Measurements from ENCODE around the gene CUBN.

CUBN gene

DNA sequence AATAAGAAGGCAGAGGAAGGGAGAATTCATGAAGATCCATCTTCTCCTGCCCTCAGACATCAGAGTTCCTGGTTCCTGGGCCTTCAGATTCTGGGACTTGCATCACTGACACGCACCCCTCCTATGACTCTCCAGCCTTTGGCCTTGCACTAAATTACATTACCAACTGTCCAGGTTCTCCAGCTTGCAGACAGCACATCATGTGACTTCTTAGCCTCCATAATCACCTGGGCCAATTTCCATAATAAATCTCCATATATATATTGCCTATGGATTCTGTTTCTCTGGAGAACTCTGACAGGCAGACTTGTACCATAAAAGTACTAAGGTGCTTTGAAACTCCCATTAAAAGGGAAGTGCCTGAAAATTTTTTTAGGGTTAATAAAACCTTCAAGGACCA is 335.6 kb downstream of the CUBN start:
- TF ChIP-seq ZNF274 (IDR thresholded peaks at IDR 0.05; ENCODE audit: low read depth, low read length), result no peak
- no peak overlapping the region for H3K4me3 ChIP-seq (ENCODE audit: low read length)

DNA sequence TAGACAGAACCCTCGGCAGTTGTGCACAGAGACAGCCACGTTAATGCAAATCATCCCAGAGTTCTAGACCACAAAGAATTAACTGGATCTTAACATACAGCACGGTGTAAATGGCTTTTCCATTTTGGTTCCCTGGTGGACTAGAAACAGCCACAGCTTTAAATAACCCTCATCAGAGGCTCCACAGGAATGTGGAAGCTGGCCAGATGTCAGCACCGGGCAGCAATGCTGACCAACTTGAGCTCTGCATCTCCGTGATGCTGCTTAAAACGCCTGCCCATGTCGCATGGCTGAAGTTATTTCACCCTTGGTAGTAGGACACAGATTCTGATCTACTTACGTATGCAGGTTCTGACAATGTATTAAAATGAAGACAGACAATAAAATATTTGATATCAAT is 336.9 kb downstream of the CUBN start:
- TF ChIP-seq ZNF274 (IDR thresholded peaks at IDR 0.05; ENCODE audit: low read depth, low read length), result no peak

DNA sequence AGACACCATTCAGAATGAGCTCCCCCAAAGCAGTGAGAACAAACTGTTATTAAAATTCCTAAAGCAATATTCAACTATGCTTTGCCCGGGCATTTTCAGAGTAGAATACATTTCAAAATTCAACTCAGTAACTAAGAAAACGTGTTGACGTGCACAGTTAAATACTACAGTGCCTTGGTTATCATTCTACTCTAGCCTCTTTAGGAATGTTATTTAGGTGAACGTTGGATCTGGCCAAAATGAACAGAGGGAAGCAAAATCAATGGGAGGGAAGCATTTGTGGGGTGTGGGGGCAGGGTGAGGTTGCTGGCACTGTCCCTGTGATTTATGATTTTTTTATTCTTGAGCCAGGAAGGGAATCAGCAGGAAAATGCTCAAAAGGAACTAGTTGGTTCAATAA is 339.8 kb downstream of the CUBN start:
- no peak for TF ChIP-seq ZNF274 (IDR thresholded peaks at IDR 0.05; ENCODE audit: low read depth, low read length)

More for the DNA sequence above, 336.9 kb downstream of the CUBN start:
- no peak overlapping the region for H3K4me3 ChIP-seq (ENCODE audit: low read length)

GRCh38 chr10:16789261-16789660 is 340.4 kb downstream of the CUBN start:
- no peak overlapping the region for H3K4me3 ChIP-seq (ENCODE audit: low read length)
- TF ChIP-seq ZNF274 (IDR thresholded peaks at IDR 0.05; ENCODE audit: low read depth, low read length), result no peak

More for the DNA sequence above, 339.8 kb downstream of the CUBN start:
- H3K4me3 ChIP-seq (ENCODE audit: low read length), result no peak overlapping the region

DNA sequence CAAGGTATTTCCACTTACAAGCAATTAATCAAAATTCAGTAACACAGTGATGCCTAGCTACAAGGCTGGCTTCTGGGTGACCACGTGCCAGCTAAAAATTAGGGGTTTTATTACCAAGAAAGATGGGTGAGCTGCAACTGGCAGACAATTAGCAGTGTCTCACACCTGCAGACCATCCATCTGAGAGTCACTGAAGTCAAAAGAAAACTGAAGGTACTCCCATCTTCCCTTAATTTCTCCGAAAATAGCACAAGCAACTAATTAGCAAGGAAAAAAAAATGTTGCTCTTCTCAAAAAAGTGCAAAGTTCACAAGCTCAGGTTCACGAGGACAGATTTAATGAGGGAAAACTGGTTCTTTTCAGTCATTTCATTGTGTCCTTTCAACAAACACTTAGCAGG is 340.8 kb downstream of the CUBN start:
- no peak for TF ChIP-seq ZNF274 (IDR thresholded peaks at IDR 0.05; ENCODE audit: low read depth, low read length)

DNA sequence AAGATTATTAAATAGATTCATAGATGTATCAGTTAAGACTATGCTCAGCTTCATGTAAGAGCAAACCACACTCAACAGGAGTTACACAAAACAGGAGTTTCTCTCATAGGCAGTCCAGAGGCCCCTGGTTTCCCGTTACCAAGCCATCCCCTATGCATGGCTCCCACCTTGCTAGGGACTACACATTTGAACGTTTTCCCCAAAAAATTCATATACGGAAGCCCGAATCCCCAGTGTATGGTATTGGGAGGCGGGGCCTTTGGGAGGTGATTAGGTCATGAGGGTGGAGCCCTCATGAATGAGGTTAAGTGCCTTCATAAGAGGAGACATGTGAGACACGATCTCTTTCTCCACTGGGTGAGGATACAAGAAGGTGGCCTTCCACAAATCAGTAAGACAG is 341.5 kb downstream of the CUBN start:
- no peak overlapping the region; the same call in 1 of the 2 replicates for H3K4me3 ChIP-seq (ENCODE audit: low read length)
- no peak for TF ChIP-seq ZNF274 (IDR thresholded peaks at IDR 0.05; ENCODE audit: low read depth, low read length)

More for the DNA sequence above, 340.8 kb downstream of the CUBN start:
- H3K4me3 ChIP-seq (ENCODE audit: low read length), result no peak overlapping the region

DNA sequence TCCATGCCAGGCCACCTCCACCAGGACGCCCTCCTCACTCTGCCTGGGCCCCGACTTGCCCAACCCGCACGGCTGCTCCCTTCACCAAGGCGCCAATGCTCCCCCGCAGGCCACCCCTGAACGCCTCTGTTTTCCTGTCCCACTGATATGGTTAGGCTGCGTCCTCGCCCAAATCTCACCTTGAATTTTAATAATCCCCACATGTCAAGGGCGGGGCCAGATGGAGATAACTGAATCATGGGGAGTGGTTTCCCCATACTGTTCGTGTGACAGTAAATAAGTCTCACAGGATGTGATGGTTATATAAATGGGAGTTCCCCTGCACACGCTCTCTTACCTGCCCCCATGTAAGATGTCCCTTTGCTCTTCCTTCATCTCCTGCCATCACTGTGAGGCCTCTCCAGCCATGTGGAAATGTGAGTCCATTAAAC is 342.2 kb downstream of the CUBN start:
- no peak for TF ChIP-seq ZNF274 (IDR thresholded peaks at IDR 0.05; ENCODE audit: low read depth, low read length)
- H3K4me3 ChIP-seq (ENCODE audit: low read length), result no peak overlapping the region

- H3K4me3 ChIP-seq (ENCODE audit: low read length), result no peak overlapping the region
- no peak for TF ChIP-seq ZNF274 (IDR thresholded peaks at IDR 0.05; ENCODE audit: low read depth, low read length)
Measured at GRCh38 chr10:16780338-16780880, 349.2 kb downstream of the CUBN start.

DNA sequence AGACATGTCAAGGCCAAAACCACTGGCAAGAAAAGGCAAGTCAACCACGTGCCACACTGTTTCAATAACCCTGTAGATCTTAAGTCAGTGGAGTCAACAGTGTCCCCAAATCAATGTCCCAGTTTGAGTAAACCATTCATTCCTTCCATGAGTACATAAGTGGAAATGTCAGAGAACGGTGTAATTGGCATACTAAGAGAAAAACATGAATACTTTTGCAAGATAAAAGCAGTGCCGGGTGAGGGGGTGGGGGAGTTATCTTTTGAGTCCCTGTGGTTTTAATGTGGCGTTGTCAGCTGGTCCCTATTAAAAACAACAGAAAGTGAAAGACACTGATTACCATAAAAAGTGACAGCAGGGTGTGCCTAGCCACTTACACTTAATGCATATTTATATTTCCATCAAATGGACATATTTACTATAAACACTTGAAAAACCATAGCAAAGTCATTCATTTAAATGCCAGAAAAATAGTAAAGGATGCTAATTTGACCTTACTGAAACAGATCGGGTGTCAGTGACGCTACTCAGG is 350.2 kb downstream of the CUBN start:
- H3K4me3 ChIP-seq (ENCODE audit: low read length), result no peak overlapping the region
- no peak for TF ChIP-seq ZNF274 (IDR thresholded peaks at IDR 0.05; ENCODE audit: low read depth, low read length)

GRCh38 chr10:16777473-16778370 is 351.9 kb downstream of the CUBN start:
- no peak for TF ChIP-seq ZNF274 (IDR thresholded peaks at IDR 0.05; ENCODE audit: low read depth, low read length)
- H3K4me3 ChIP-seq (ENCODE audit: low read length), result no peak overlapping the region

DNA sequence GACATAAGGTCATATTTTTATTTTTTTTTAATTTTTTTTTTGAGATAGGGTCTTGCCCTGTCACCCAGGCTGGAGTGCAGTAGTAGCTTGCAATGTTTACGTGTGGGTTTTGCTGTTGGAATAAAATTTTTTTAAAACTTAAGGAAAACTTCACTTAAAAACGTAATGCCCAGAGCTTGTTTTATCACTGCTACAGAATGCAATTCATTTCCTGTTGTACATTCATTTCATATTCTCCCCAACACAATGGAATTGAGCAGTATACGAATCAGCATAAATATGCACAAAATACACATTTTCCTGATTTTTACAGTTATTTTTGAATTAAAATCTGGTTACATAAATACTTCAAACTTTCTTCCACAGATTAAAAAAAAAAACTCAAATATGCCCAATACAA is 352.7 kb downstream of the CUBN start:
- no peak for TF ChIP-seq ZNF274 (IDR thresholded peaks at IDR 0.05; ENCODE audit: low read depth, low read length)
- H3K4me3 ChIP-seq (ENCODE audit: low read length), result no peak overlapping the region

Data from GM08714 (cell line).